NCI-H1694 treated with DMSO at 0.1 percent for 48 hours (cell line): ENCODE data around the gene CD200R1.
"Not testable (repeated sequence)": the region's sequence is repeated elsewhere in the genome, so short reads cannot be mapped to it uniquely, and the experiment has no call there.

ENCODE experiments used
- DNase-seq: peaks from one replicate; lab custom pipeline; 2025; lab: John Stamatoyannopoulos, UW

CD200R1 gene

GRCh38 chr3:112973325-112974177, 1.4 kb downstream of the CD200R1 start:
- no peak for DNase-seq

GRCh38 chr3:112972158-112972557, 2.7 kb downstream of the CD200R1 start:
- DNase-seq: no peak

- no peak for DNase-seq
Observed at GRCh38 chr3:112967828-112968227, 7.1 kb downstream of the CD200R1 start.

DNA sequence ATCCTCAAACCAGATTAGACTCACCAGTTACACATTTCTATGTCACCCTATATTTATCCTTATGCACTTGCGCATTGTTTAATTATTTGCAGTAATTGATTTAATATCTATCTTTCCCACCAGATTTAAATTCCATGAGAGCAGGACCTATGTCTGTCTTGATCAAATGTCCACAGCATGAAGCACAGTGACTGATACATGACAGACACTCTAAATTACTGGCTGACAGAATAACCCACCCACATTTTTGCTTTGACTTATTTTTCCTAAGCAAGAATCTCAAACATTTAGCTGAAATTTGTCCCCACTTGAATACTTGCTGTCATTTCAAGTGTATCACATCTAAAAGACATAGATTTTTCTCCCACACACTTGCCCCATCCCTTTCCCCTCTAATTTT, 7.5 kb downstream of the CD200R1 start:
- no peak for DNase-seq

- DNase-seq: no peak
Observed at GRCh38 chr3:112966633-112967032, 8.3 kb downstream of the CD200R1 start.

- no peak for DNase-seq
Observed at GRCh38 chr3:112965656-112966055, 9.2 kb downstream of the CD200R1 start.

DNA sequence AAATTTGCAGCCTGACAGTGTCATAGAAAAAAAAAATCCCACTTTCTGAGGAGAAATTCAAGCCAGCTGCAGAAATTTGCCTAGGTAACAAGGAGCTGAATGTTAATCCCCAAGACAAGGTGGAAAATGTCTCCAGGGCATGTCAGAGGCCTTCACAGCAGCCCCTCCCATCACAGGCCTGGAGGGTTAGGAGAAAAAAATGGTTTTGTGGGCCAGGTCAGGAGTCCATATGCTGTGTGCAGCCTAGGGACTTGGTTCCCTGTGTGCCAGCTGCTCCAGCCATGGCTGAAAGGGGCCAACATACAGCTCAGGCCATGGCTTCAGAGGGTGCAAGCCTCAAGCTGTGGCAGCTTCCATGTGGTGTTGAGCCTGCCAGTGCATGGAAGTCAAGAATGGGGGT, 11.2 kb downstream of the CD200R1 start:
- DNase-seq: no peak

DNA sequence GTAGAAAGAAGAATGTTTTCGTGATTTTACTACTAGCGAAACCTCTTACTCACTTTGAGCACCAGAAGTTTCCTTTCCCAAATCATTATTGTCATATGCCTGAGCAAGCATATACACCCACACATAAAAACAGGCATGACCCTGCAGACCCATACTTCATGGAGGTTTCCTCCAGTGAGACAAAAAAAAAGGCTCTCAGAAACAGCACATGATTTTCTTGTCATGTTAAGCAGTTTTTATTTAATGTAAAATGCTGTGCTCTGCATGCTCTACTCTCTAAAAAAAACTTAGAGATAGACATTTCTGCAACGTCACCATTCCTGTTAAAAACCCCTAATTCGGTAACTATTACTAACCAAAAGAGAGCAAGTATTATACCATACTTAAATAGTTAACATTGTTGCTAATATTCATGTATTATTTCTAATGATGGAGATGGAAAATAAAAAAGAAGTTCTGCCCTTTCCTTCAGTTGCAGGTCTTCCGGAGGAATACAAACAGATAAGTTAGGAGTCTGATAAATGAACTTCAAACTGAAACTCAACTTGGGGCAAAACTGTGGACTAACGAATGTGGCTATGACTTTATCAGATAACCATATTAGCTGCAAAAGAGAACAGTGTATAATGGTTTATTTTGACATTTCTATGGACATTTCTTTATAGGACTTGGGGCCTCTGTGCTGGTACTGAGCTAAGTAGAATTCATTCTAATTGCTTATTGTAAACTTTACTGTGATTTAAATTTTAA, 15.9 kb downstream of the CD200R1 start:
- no peak for DNase-seq

- no peak for DNase-seq
Observed at GRCh38 chr3:112956351-112956750, 18.6 kb downstream of the CD200R1 start.

DNA sequence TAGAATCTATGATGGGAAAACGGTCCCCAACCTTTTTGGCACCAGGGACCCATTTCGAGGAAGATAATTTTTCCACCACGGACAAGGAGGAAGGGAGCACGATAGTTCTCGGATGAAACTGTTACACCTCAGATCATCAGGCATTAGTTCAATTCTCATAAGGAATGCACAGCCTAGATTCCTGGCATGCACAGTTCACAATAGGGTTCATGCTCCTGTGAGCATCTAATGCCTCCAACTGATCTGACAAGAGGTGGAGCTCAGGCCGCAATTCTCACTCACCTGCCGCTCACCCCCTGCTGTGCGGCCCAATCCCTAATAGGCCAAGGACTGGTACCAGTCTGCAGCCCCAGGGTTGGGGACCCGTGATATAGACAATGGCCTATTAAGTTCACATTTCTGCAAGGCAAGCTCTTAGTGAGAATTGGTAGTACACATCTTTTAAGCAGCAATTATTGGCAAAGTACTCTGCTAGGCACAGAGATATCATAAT, 26.5 kb downstream of the CD200R1 start:
- no peak for DNase-seq

DNA sequence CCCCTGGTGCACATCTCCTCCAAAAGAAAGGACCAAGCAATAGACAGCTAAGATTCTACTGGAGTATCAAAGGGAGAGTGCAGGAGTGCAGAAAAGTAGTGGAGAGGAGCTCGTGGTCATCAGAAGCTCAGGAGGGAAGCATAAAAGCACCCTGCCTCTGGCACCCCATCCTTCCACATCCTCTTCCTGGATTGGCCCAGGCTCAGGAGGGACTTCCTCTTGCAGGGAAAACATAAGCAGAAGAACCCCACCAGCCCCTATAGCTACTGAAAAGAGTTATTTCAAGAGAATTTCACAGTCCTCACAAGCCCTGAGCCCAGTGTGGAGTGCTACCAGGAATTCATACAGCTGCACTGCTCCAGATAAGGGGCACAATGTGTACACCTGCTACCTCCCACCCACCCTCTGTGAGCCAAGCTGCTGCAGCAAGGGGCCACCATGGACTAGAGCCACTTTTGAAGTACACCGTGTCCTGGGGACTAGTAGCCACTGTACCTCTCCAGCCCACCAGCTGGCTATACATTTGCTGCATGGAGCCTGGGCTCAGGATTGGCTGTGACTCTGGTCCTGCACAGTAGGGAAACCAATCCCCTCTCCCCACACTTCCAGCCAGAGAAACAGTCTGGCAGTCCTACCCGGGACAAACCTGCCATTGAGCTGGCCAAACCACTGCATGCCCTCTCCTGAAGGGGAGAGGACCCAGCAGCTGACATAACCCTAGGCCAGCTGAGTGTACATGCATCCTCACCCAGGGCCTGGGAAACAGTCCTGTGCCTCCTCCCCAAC, 43.0 kb downstream of the CD200R1 start:
- DNase-seq: no peak

DNA sequence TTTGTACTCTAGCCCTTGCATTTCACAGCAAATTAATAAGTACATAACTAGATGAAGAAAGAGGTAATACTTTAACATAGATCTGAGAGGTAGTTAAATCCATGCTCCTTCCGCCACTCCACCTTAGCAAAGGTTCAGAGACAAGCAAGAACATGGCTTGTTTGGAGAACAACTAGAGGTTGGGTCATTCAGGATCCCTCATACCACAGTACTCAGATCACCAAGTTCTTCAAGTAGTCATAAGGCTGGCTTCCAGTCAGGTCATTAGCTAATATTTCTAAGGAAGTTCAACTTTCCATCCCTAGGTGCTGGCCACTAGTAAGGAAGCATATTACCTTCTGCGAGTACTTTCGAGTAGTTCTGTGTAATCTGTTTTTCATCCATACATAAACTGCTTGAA, 44.1 kb downstream of the CD200R1 start:
- DNase-seq: no peak

DNA sequence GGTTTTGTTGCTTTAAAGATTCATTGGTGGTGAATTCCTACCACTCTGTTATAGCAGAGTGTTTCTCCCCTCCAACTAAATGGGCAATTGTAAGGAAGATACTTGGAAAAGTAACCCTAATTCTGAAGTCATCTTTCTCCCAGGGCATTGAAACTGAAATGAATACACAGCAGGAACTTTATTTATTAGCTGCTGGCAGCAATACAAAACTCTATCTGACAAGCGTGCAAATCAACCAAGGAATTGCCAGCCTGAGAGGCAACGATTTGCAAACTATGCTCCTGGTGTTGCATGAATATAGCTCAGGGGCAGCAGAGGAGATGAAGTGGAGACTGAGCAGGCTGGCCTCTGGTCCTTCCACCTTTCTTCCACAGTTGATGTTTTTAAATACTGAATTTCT, 48.9 kb downstream of the CD200R1 start:
- DNase-seq: no peak

DNA sequence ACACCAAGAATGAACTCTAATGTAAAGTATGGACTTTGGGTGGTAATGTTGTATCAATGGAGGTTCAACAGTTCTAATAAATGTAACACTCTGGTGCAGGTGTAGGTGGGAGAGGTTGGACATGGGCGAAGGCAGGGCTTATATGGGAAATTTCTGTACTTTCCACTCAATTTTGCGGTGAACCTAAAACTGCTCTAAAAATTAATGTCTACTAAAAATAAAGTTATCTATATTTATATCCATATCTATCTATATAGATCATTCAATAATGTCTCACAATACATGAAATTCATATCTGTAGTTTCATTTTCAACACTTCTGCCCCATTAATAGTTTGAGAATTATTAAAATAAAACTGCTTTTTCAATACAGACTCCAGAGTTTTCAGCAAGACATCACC, 49.3 kb downstream of the CD200R1 start:
- DNase-seq: no peak

DNA sequence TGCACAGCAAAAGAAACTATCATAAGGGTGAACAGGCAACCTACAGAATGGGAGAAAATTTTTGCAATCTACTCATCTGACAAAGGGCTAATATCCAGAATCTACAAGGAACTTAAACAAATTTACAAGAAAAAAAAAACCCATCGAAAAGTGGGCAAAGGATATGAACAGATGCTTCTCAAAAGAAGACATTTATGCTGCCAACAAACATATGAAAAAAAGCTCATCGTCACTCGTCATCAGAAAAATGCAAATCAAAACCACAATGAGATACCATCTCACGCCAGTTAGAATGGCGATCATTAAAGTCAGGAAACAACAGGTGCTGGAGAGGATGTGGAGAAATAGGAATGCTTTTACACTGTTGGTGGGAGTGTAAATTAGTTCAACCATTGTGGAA, 55.4 kb downstream of the CD200R1 start:
- DNase-seq: not testable (repeated sequence)

DNA sequence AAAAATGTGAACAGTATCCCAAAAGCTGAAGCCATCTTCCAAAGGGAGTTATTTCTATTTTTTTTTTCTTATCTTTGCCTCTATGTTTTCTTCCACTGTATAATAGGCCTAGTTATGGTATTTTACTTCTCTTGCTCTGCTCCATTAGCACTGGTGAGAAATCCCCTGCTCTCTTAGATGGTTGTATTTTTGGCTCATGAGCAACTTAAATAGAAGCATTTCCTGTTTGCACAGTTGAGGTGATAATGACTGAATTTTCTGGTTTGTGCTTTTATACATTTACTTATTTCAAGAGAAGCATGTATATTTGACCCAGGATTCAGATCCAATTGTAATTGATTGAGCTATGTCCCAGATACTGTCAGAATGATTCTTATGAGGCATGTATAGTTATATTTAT, 66.7 kb downstream of the CD200R1 start:
- DNase-seq: no peak

DNA sequence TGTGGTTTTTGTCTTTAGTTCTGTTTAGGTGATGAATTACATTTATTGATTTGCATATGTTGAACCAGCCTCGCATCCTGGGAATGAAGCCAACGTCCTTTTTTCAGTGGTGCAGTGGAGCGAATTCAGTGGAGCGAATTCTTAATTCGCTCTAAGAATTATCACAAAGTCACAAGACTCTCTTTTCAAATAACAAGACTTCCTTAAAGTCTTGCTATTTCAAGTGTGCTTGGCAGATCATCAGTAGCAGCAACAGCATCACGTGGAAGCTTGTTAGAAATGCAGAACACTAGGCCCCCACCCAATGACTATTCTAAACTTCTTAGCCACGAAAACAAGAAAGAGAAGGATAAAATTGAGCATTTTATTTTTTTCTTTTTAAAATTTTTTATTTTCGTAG, 70.1 kb downstream of the CD200R1 start:
- no peak for DNase-seq

GRCh38 chr3:112900113-112900512, 74.8 kb downstream of the CD200R1 start:
- DNase-seq: no peak

- no peak for DNase-seq
Observed at GRCh38 chr3:112897791-112898190, 77.1 kb downstream of the CD200R1 start.

DNA sequence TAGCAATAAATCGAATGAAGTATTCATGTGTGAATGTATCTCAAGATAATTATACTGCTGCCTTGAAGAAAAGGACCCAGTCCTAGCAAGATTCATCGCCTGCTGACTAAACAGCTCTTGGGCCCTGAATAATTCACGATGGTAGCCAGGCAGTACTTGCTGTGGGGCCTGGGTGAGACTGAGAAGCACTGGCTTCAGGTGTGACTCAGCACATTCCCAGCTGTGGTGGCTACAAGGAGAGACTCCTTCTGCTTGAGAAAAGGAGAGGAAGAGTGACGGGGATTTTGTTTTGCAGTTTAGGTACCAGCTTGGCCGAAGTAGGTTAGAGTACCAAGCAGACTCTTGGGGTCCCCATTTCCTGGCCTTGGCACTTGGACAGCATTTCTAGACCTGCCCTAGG, 80.6 kb downstream of the CD200R1 start:
- no peak for DNase-seq

DNA sequence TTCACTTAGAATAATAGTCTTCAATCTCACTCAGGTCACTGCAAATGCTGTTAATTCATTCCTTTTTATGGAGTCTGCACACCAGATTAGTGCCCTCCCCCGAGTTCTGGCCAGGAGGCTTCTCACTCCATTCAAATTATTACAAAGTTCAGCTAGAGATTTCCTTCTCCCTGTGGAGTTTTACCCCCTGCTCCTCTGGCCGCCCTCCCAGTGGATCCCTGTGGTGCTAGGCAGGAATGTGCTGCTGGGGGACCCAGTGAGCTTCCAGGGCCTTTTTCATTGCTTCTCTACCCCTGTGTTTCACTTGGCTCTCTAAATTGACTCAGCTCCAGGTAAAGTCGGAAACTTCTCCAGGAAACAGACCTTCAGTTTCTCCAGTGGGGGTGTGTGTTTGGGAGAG, 85.5 kb downstream of the CD200R1 start:
- DNase-seq: no peak

DNA sequence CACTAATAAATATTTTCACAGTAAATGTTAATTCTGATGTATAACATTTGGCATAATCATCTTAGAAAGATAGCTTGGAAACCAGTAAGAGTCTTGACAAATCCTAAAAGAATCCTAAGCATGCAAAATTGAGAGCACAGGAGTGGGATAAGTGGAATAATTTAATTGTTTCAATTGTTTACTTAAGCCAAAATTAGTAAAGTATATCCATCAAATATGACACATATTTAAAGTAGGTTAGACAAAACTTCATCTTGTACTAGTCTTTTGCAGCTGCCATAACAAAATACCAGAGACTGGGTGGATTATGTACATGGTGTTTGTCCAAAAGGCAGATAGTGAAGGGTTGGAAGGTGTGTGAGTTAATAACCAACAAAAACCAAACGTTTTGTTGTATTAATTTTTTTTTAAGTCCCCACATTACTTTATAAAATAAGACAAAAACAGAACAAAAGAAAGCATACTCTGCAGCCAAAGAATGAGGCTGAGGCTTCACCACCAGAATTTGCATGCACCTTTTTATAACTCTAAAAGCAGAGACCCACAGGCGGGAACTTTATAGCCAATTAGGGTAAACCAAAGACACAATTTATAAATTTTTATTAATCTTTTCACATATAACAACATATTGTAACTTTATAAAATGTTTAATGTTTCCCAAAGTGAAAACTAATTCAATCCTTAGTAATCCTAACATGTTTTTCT, 86.4 kb downstream of the CD200R1 start:
- no peak for DNase-seq
